Posterior cingulate gyrus (tissue), 11 donors: ENCODE data around the gene MTHFR.

Source experiments
- DNase-seq, 10 donors: peaks; one replicate each; pipeline versions ENCODE4 v3.0.0 to v3.0.0-alpha.2; 2020 to 2021; ENCODE audit warnings: mixed read lengths in 3 of 10
- intact Hi-C: fragments of 100-400 bp; cut with DNase I; formaldehyde crosslinking; loops from one replicate; pipeline ENCODE4 v1.15.1; 2023

Gene MTHFR

GRCh38 chr1:11805422-11806306 lies at the start of gene MTHFR, which contains the start of gene CLCN6:
TSS of gene MTHFR (minus strand) at chr1:11805964. CDS start at chr1:11803116, 2,848 bp downstream.
TSS of gene CLCN6 (plus strand) at chr1:11806191. CDS start at chr1:11806263, 72 bp downstream.
- peak; percentile 98 to 100 (median 99) for DNase-seq
- intact Hi-C loops, result loop anchor here (2.0 to 10.0 kb wide), 2 partner anchors 75 to 151 kb away; partner anchors contain the start of genes FBXO2 and FBXO44

GRCh38 chr1:11855430-11855829 lies 49.7 kb upstream of the MTHFR start:
- intact Hi-C loops, result no loop called here
- DNase-seq, result peak in 1 of 10 donors; percentile 32

- intact Hi-C loops, result no loop called here
- peak in 1 of 10 donors; percentile 29 for DNase-seq
These were observed 48.8 kb upstream of the MTHFR start for GRCh38 chr1:11854519-11854918.

- peak in 1 of 10 donors; percentile 31 for DNase-seq
- intact Hi-C loops, result no loop called here
These were observed 45.4 kb upstream of the MTHFR start for GRCh38 chr1:11851180-11851579.

GRCh38 chr1:11850156-11850555 lies 44.4 kb upstream of the MTHFR start:
- peak in 1 of 10 donors; percentile 12 for DNase-seq
- intact Hi-C loops, result no loop called here

- DNase-seq, result no peak
- intact Hi-C loops, result no loop called here
These were observed 42.6 kb upstream of the MTHFR start for GRCh38 chr1:11848373-11848700.

GRCh38 chr1:11847667-11848372 lies 42.1 kb upstream of the MTHFR start, which contains the start of gene NPPA:
TSS of gene NPPA (minus strand) at chr1:11847783. CDS start at chr1:11847684, 99 bp downstream.
- peak in 4 of 10 donors; percentile 39 to 85 (median 80) for DNase-seq
- intact Hi-C loops, result no loop called here

GRCh38 chr1:11845641-11846335 lies 40.0 kb upstream of the MTHFR start:
- intact Hi-C loops, result no loop called here

GRCh38 chr1:11842154-11843041 lies 36.6 kb upstream of the MTHFR start:
- DNase-seq, result peak in 1 of 10 donors; percentile 74
- intact Hi-C loops, result no loop called here

More at GRCh38 chr1:11845641-11846335, 40.0 kb upstream of the MTHFR start:
- peak in 2 of 10 donors; percentile 37 to 63 for DNase-seq

- intact Hi-C loops, result no loop called here
- DNase-seq, result peak in 3 of 10 donors; percentile 18 to 73 (median 55)
These were observed 35.7 kb upstream of the MTHFR start for GRCh38 chr1:11841245-11842153.

GRCh38 chr1:11839727-11840705 lies 34.3 kb upstream of the MTHFR start:
- DNase-seq, result peak in 2 of 10 donors; percentile 76 to 79
- intact Hi-C loops, result loop anchor here (5.0 to 10.0 kb wide), 2 partner anchors 67 to 125 kb away; no protein-coding TSS in a partner anchor

- peak; percentile 54 to 97 (median 81) for DNase-seq
These were observed 32.8 kb upstream of the MTHFR start for GRCh38 chr1:11838349-11839272.

GRCh38 chr1:11837767-11838348 lies 32.1 kb upstream of the MTHFR start:
- DNase-seq, result peak in 1 of 10 donors; percentile 53
- intact Hi-C loops, result loop anchor here (1.0 to 10.0 kb wide), 3 partner anchors 56 to 127 kb away; no protein-coding TSS in a partner anchor

More at GRCh38 chr1:11838349-11839272, 32.8 kb upstream of the MTHFR start:
- intact Hi-C loops, result loop anchor here (1.0 to 10.0 kb wide), 3 partner anchors 56 to 126 kb away; no protein-coding TSS in a partner anchor

- intact Hi-C loops, result loop anchor here (5.0 to 10.0 kb wide), 2 partner anchors 70 to 128 kb away; no protein-coding TSS in a partner anchor
- peak in 1 of 10 donors; percentile 75 for DNase-seq
These were observed 31.4 kb upstream of the MTHFR start for GRCh38 chr1:11836955-11837766.
